ENCODE measurements around the gene ZNF705A. TPM values are rescaled to one million over a fixed set of nuclear protein-coding genes. Genes with fewer than 3 reads are reported as not detected.
"Not testable (repeated sequence)": the region's sequence is repeated elsewhere in the genome, so short reads cannot be mapped to it uniquely, and the experiment has no call there.

Gene ZNF705A
- polyA plus RNA-seq, 3 donors, result not detected

GRCh38 chr12:8179989-8180585, 23.3 kb downstream of the ZNF705A start:
- H3K4me1 ChIP-seq (ENCODE audit: control insufficient read depth in 1 of 2, insufficient read depth in 2 of 2, low read length in 2 of 2); H3K36me3 Mint-ChIP-seq; H3K27me3 ChIP-seq (ENCODE audit: control insufficient read depth in 2 of 2, insufficient read depth in 2 of 2, low read length in 2 of 2); H3K4me1 Mint-ChIP-seq; H4K20me1 ChIP-seq (ENCODE audit: insufficient read depth, low read length); intact Hi-C loops (cut with micrococcal nuclease); H3K9me3 Mint-ChIP-seq; H3K79me2 ChIP-seq (ENCODE audit: insufficient read depth, low read length); H3K36me3 ChIP-seq (replicated peaks in 1 of 2; ENCODE audit: control insufficient read depth in 1 of 2, insufficient read depth in 2 of 2, low read length in 2 of 2); H3K9me3 ChIP-seq (replicated peaks in 1 of 2; ENCODE audit: control insufficient read depth in 1 of 2, insufficient read depth in 1 of 2, low read length in 2 of 2); H3K27me3 Mint-ChIP-seq (ENCODE audit: low read depth in 3 of 3): not testable (repeated sequence)
- peak; percentile 75 for TF ChIP-seq CTCF (IDR thresholded peaks at IDR 0.05)
- DNase-seq, result peak; percentile 21 to 55 (median 48)
- Histone ChIP-seq H3K27ac (ENCODE audit: low read depth in 1 of 2, low read length in 2 of 2) (peak overlapping the region in 1 of 2 donors; percentile 41), H2AFZ (ENCODE audit: insufficient read depth, low read depth, low read length, poor library complexity, severe bottlenecking) (peak overlapping the region; percentile 80), H3K9ac (ENCODE audit: insufficient read depth, low read length, poor library complexity, severe bottlenecking) (peak overlapping the region; percentile 57), H3K4me2 (replicated peaks; ENCODE audit: extremely low read depth, low read length, poor library complexity, severe bottlenecking) (peak overlapping the region; percentile 42), H3K4me3 (replicated peaks in 1 of 3; ENCODE audit: low read depth in 2 of 3, low read length in 3 of 3) (peak overlapping the region; percentile 59 to 76 (median 72))
- WGBS (ENCODE audit: insufficient coverage), result under 1% methylated on average over 17 of the region's 43 CpGs
- H3K27ac Mint-ChIP-seq, result peak overlapping the region in 3 of 7 donors; percentile 37 to 75 (median 74)
- H3K4me3 Mint-ChIP-seq, result peak overlapping the region; percentile 83 to 85

- H3K36me3 ChIP-seq (replicated peaks in 1 of 2; ENCODE audit: control insufficient read depth in 1 of 2, insufficient read depth in 2 of 2, low read length in 2 of 2); H3K27me3 ChIP-seq (ENCODE audit: control insufficient read depth in 2 of 2, insufficient read depth in 2 of 2, low read length in 2 of 2); H4K20me1 ChIP-seq (ENCODE audit: insufficient read depth, low read length); H3K4me2 ChIP-seq (replicated peaks; ENCODE audit: extremely low read depth, low read length, poor library complexity, severe bottlenecking); H3K9ac ChIP-seq (ENCODE audit: insufficient read depth, low read length, poor library complexity, severe bottlenecking); H3K4me3 ChIP-seq (replicated peaks in 1 of 3; ENCODE audit: low read depth in 2 of 3, low read length in 3 of 3); H3K36me3 Mint-ChIP-seq; H3K27me3 Mint-ChIP-seq (ENCODE audit: low read depth in 3 of 3); intact Hi-C loops (cut with micrococcal nuclease); H3K4me1 Mint-ChIP-seq; H3K4me1 ChIP-seq (ENCODE audit: control insufficient read depth in 1 of 2, insufficient read depth in 2 of 2, low read length in 2 of 2); H3K9me3 Mint-ChIP-seq; H3K9me3 ChIP-seq (replicated peaks in 1 of 2; ENCODE audit: control insufficient read depth in 1 of 2, insufficient read depth in 1 of 2, low read length in 2 of 2); H3K79me2 ChIP-seq (ENCODE audit: insufficient read depth, low read length); H2AFZ ChIP-seq (ENCODE audit: insufficient read depth, low read depth, low read length, poor library complexity, severe bottlenecking); H3K27ac Mint-ChIP-seq; DNase-seq; H3K27ac ChIP-seq (ENCODE audit: low read depth in 1 of 2, low read length in 2 of 2): not testable (repeated sequence)
- peak overlapping the region in 1 of 2 donors; percentile 50 for H3K4me3 Mint-ChIP-seq
Observed at GRCh38 chr12:8181271-8181670, 24.5 kb downstream of the ZNF705A start.

- H3K36me3 ChIP-seq (replicated peaks in 1 of 2; ENCODE audit: control insufficient read depth in 1 of 2, insufficient read depth in 2 of 2, low read length in 2 of 2); H3K27me3 Mint-ChIP-seq (ENCODE audit: low read depth in 3 of 3); intact Hi-C loops (cut with micrococcal nuclease); H2AFZ ChIP-seq (ENCODE audit: insufficient read depth, low read depth, low read length, poor library complexity, severe bottlenecking); H3K4me3 Mint-ChIP-seq; H3K27ac ChIP-seq (ENCODE audit: low read depth in 1 of 2, low read length in 2 of 2); H3K4me3 ChIP-seq (replicated peaks in 1 of 3; ENCODE audit: low read depth in 2 of 3, low read length in 3 of 3); H3K9me3 ChIP-seq (replicated peaks in 1 of 2; ENCODE audit: control insufficient read depth in 1 of 2, insufficient read depth in 1 of 2, low read length in 2 of 2); H3K4me2 ChIP-seq (replicated peaks; ENCODE audit: extremely low read depth, low read length, poor library complexity, severe bottlenecking); H3K4me1 Mint-ChIP-seq; H3K9ac ChIP-seq (ENCODE audit: insufficient read depth, low read length, poor library complexity, severe bottlenecking); H3K27me3 ChIP-seq (ENCODE audit: control insufficient read depth in 2 of 2, insufficient read depth in 2 of 2, low read length in 2 of 2); H3K4me1 ChIP-seq (ENCODE audit: control insufficient read depth in 1 of 2, insufficient read depth in 2 of 2, low read length in 2 of 2); H3K79me2 ChIP-seq (ENCODE audit: insufficient read depth, low read length); H4K20me1 ChIP-seq (ENCODE audit: insufficient read depth, low read length); H3K36me3 Mint-ChIP-seq; DNase-seq; H3K27ac Mint-ChIP-seq; H3K9me3 Mint-ChIP-seq: not testable (repeated sequence)
- WGBS (ENCODE audit: insufficient coverage), result no CpG with 5 or more reads among the region's 7 CpGs
Observed at GRCh38 chr12:8182923-8183322, 26.1 kb downstream of the ZNF705A start.

- H3K4me3 ChIP-seq (replicated peaks in 1 of 3; ENCODE audit: low read depth in 2 of 3, low read length in 3 of 3); H3K36me3 ChIP-seq (replicated peaks in 1 of 2; ENCODE audit: control insufficient read depth in 1 of 2, insufficient read depth in 2 of 2, low read length in 2 of 2); H3K27me3 ChIP-seq (ENCODE audit: control insufficient read depth in 2 of 2, insufficient read depth in 2 of 2, low read length in 2 of 2); H3K9ac ChIP-seq (ENCODE audit: insufficient read depth, low read length, poor library complexity, severe bottlenecking); H3K9me3 Mint-ChIP-seq; H3K4me3 Mint-ChIP-seq; DNase-seq; H3K4me1 ChIP-seq (ENCODE audit: control insufficient read depth in 1 of 2, insufficient read depth in 2 of 2, low read length in 2 of 2); H3K4me1 Mint-ChIP-seq; H2AFZ ChIP-seq (ENCODE audit: insufficient read depth, low read depth, low read length, poor library complexity, severe bottlenecking); H3K27ac ChIP-seq (ENCODE audit: low read depth in 1 of 2, low read length in 2 of 2); H3K36me3 Mint-ChIP-seq; H3K27ac Mint-ChIP-seq; intact Hi-C loops (cut with micrococcal nuclease); H3K9me3 ChIP-seq (replicated peaks in 1 of 2; ENCODE audit: control insufficient read depth in 1 of 2, insufficient read depth in 1 of 2, low read length in 2 of 2); H4K20me1 ChIP-seq (ENCODE audit: insufficient read depth, low read length); H3K4me2 ChIP-seq (replicated peaks; ENCODE audit: extremely low read depth, low read length, poor library complexity, severe bottlenecking); H3K79me2 ChIP-seq (ENCODE audit: insufficient read depth, low read length); H3K27me3 Mint-ChIP-seq (ENCODE audit: low read depth in 3 of 3): not testable (repeated sequence)
- 100% methylated on average over 3 of the region's 23 CpGs for WGBS (ENCODE audit: insufficient coverage)
Observed at GRCh38 chr12:8183346-8183745, 26.5 kb downstream of the ZNF705A start.
